ENCODE measurements around the gene DCHS2.

DNA sequence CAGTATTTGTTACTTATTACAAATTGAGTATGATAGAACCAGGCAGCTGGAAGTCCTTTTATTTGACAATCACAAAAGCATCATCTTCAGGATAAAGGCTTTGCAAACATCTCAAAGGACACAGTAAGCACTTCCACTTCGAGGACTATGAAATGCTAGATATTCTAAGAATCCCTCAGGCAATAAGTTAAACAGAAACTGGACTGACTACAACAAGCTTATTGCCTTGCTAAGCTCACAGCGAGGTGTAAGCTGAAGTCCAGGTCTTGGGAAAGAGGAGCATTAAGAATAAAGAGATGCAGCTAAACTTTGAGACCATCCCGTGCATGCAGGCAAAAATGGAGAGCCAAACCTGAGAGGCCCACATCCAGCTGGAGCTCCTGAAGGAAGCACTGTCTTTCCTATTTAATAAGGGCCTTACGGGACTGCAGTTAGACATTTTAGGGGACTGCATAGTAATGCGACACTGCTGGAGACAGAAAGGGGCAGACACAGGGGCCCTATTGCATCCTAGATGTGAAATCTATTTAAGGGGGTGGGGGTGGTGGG, 38.7 kb downstream of the DCHS2 start:
- TF ChIP-seq, protein P1, sequence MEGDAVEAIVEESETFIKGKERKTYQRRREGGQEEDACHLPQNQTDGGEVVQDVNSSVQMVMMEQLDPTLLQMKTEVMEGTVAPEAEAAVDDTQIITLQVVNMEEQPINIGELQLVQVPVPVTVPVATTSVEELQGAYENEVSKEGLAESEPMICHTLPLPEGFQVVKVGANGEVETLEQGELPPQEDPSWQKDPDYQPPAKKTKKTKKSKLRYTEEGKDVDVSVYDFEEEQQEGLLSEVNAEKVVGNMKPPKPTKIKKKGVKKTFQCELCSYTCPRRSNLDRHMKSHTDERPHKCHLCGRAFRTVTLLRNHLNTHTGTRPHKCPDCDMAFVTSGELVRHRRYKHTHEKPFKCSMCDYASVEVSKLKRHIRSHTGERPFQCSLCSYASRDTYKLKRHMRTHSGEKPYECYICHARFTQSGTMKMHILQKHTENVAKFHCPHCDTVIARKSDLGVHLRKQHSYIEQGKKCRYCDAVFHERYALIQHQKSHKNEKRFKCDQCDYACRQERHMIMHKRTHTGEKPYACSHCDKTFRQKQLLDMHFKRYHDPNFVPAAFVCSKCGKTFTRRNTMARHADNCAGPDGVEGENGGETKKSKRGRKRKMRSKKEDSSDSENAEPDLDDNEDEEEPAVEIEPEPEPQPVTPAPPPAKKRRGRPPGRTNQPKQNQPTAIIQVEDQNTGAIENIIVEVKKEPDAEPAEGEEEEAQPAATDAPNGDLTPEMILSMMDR (IDR thresholded peaks at IDR 0.05): no peak
- TF ChIP-seq POLR2A (IDR thresholded peaks at IDR 0.05): no peak
- no peak for TF ChIP-seq EP300 (IDR thresholded peaks at IDR 0.05)

All from tibial nerve (tissue), 4 donors.